NT2/D1 (cell line): ENCODE measurements around the gene TBC1D10B.

Experiments
- SUZ12 ChIP-seq: IDR thresholded peaks from 2 replicates; pipeline ENCODE4 v1.6.1; 2011; ENCODE audit not compliant: insufficient read length, insufficient read depth; ENCODE audit errors: extremely low read depth
- ZNF274 ChIP-seq: IDR thresholded peaks from 2 replicates; pipeline ENCODE4 v1.6.1; 2011; ENCODE audit warnings: mild to moderate bottlenecking, low read depth, low read length

DNA sequence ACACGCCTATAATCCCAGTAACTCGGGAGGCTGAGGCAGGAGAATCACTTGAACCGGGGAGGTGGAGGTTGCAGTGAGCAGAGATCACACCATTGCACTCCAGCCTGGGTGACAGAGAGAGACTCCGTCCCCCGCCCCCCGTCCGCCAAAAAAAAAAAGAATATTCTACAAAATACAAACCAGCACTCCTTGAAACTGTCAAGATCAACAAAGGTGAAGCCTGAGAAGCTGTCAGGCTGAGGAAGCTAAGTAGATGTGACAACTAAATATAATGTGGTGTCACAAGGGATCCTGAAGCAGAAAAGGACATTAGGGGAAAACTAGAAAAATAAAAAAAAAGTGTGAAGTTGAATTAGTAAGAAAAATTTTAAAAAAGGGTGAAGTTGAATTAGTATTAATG, 21.4 kb downstream of the TBC1D10B start:
- TF ChIP-seq ZNF274: no peak
- TF ChIP-seq SUZ12: no peak
